H1 (cell line): ENCODE measurements around the gene NUFIP2. TPM values are rescaled to one million over a fixed set of nuclear protein-coding genes. Genes with fewer than 3 reads are reported as not detected.

Experiments
- CTCF ChIA-PET: fragments of 300-600 bp; sonication (Branson Sonifier 250); formaldehyde crosslinking; loops from one replicate; lab custom pipeline; 2021; ENCODE audit not compliant: partially characterized antibody; lab: Charles Lee
- POLR2A ChIA-PET: fragments of 300-600 bp; sonication (Branson Sonifier 250); formaldehyde crosslinking; loops from one replicate; lab custom pipeline; 2021; ENCODE audit warnings: inconsistent platforms; ENCODE audit not compliant: partially characterized antibody; lab: Charles Lee
- DNase-seq, 2 experiments: peaks; one replicate each; pipeline versions ENCODE4 v3.0.0 to v3.0.0-alpha.2; 2010 to 2022; ENCODE audit warnings: low spot score in 2 of 2, low read depth in 1 of 2, mixed read lengths in 1 of 2
- FAIRE-seq: peaks from 2 replicates; lab custom pipeline; 2011; peaks lifted over from hg19 to GRCh38; lab: Jason Lieb, UNC
- H2AFZ ChIP-seq: 2 replicates; pipeline ENCODE4 v1.8.1; 2012; ENCODE audit warnings: low read length, inconsistent platforms
- H2AK5ac ChIP-seq: 2 replicates; pipeline ENCODE4 v1.6.1; 2013; ENCODE audit warnings: low read depth, low read length
- H2BK120ac ChIP-seq: replicated peaks from 2 replicates; pipeline ENCODE3; 2013; ENCODE audit warnings: low read depth, low read length, inconsistent platforms
- H2BK12ac ChIP-seq: 2 replicates; pipeline ENCODE4 v1.6.1; 2013; ENCODE audit warnings: low read depth, low read length
- H2BK15ac ChIP-seq: 2 replicates; pipeline ENCODE4 v1.6.1; 2013; ENCODE audit warnings: low read length
- H2BK20ac ChIP-seq: 2 replicates; pipeline ENCODE4 v1.6.1; 2013; ENCODE audit warnings: low read length
- H2BK5ac ChIP-seq: 2 replicates; pipeline ENCODE4 v1.6.1; 2013; ENCODE audit warnings: low read depth, low read length
- H3K14ac ChIP-seq: 2 replicates; pipeline ENCODE4 v1.6.1; 2013; ENCODE audit warnings: inconsistent platforms; ENCODE audit not compliant: insufficient read length
- H3K18ac ChIP-seq: 2 replicates; pipeline ENCODE4 v1.6.1; 2013; ENCODE audit warnings: low read length; ENCODE audit errors: extremely low read depth
- H3K23ac ChIP-seq: 2 replicates; pipeline ENCODE4 v1.6.1; 2013; ENCODE audit warnings: inconsistent platforms; ENCODE audit not compliant: insufficient read length
- H3K23me2 ChIP-seq: 2 replicates; pipeline ENCODE4 v1.6.1; 2013; ENCODE audit warnings: low read depth, low read length
- H3K27ac ChIP-seq: 2 replicates; pipeline ENCODE4 v1.6.1; 2011; ENCODE audit warnings: low read depth, low read length, inconsistent platforms
- H3K27me3 ChIP-seq, 4 experiments: replicated peaks in 1 of 4; 1 replicate in 1 of 4; 2 replicates in 3 of 4; pipeline versions ENCODE4 v1.6.1 to v1.8.1; 2011 to 2013; ENCODE audit warnings: low read length in 3 of 4, mild to moderate bottlenecking in 3 of 4, inconsistent platforms in 2 of 4, mixed read lengths in 2 of 4, moderate library complexity in 1 of 4; ENCODE audit not compliant: control insufficient read depth in 3 of 4, insufficient read depth in 3 of 4; ENCODE audit errors: extremely low read depth in 1 of 4
- H3K36me3 ChIP-seq, 4 experiments: 2 replicates each; pipeline versions ENCODE4 v1.6.1 to v1.8.1; 2011 to 2013; ENCODE audit warnings: mild to moderate bottlenecking in 4 of 4, low read length in 3 of 4, moderate library complexity in 2 of 4, control low read depth in 1 of 4, inconsistent platforms in 1 of 4; ENCODE audit not compliant: insufficient read depth in 4 of 4, control insufficient read depth in 2 of 4
- H3K4ac ChIP-seq: replicated peaks from 2 replicates; pipeline ENCODE3; 2013; ENCODE audit warnings: low read length, low read depth, mixed read lengths, inconsistent platforms; ENCODE audit not compliant: insufficient read length
- H3K4me1 ChIP-seq, 4 experiments: replicated peaks in 1 of 4; 1 replicate in 1 of 4; 2 replicates in 3 of 4; pipeline versions ENCODE4 v1.6.1 to v1.8.1; 2011 to 2013; ENCODE audit warnings: low read length in 3 of 4, inconsistent platforms in 2 of 4, mixed read lengths in 1 of 4; ENCODE audit not compliant: insufficient read depth in 4 of 4, control insufficient read depth in 3 of 4
- H3K4me2 ChIP-seq, 2 experiments: 2 replicates each; pipeline versions ENCODE4 v1.6.1 to v1.8.1; 2011 to 2013; ENCODE audit warnings: low read depth in 2 of 2, low read length in 2 of 2, control low read depth in 1 of 2, inconsistent platforms in 1 of 2, mild to moderate bottlenecking in 1 of 2; ENCODE audit not compliant: insufficient read depth in 1 of 2
- H3K4me3 ChIP-seq, 4 experiments: fragments of 200-600, 300-600 bp in 1 of 4; sonication (generic), shearing (Covaris generic), sonication (Bioruptor Twin) in 1 of 4; 2 replicates each; pipeline versions ENCODE4 v1.5.1 to v1.8.1; 2011 to 2016; ENCODE audit warnings: low read length in 4 of 4, low read depth in 3 of 4, control low read depth in 2 of 4, inconsistent platforms in 2 of 4, mild to moderate bottlenecking in 2 of 4, mixed read lengths in 1 of 4, moderate library complexity in 1 of 4; ENCODE audit not compliant: insufficient read depth in 2 of 4; ENCODE audit errors: extremely low read depth in 1 of 4
- H3K56ac ChIP-seq: replicated peaks from 2 replicates; pipeline ENCODE3; 2013; ENCODE audit warnings: low read depth, mild to moderate bottlenecking, mixed read lengths, low read length, inconsistent platforms; ENCODE audit not compliant: insufficient read length
- H3K79me1 ChIP-seq: 2 replicates; pipeline ENCODE4 v1.6.1; 2013; ENCODE audit warnings: low read depth, low read length, control low read depth
- H3K79me2 ChIP-seq, 2 experiments: 2 replicates each; pipeline versions ENCODE4 v1.6.1 to v1.8.1; 2012 to 2013; ENCODE audit warnings: low read length in 2 of 2, mild to moderate bottlenecking in 2 of 2, inconsistent platforms in 1 of 2; ENCODE audit not compliant: insufficient read depth in 2 of 2, control insufficient read depth in 1 of 2
- H3K9ac ChIP-seq, 4 experiments: replicated peaks in 1 of 4; 1 replicate in 1 of 4; 2 replicates in 3 of 4; pipeline versions ENCODE4 v1.6.1 to v1.8.1; 2011 to 2013; ENCODE audit warnings: low read depth in 3 of 4, low read length in 3 of 4, control low read depth in 2 of 4, mild to moderate bottlenecking in 2 of 4, moderate library complexity in 2 of 4, inconsistent platforms in 1 of 4; ENCODE audit errors: extremely low read depth in 1 of 4
- H3K9me3 ChIP-seq, 2 experiments: 2 replicates each; pipeline versions ENCODE4 v1.6.1 to v1.8.1; 2012 to 2013; ENCODE audit warnings: mild to moderate bottlenecking in 2 of 2, moderate library complexity in 2 of 2, control low read depth in 1 of 2, inconsistent platforms in 1 of 2, low read depth in 1 of 2, low read length in 1 of 2, mixed read lengths in 1 of 2; ENCODE audit not compliant: insufficient read depth in 2 of 2
- H4K20me1 ChIP-seq, 2 experiments: replicated peaks in 1 of 2; 2 replicates each; pipeline versions ENCODE3 to v1.8.1; 2011 to 2013; ENCODE audit warnings: inconsistent platforms in 2 of 2, low read length in 2 of 2, mild to moderate bottlenecking in 1 of 2; ENCODE audit not compliant: insufficient read depth in 2 of 2, control insufficient read depth in 1 of 2
- H4K5ac ChIP-seq: 2 replicates; pipeline ENCODE4 v1.6.1; 2013; ENCODE audit warnings: low read length, low read depth, mixed read lengths, inconsistent platforms; ENCODE audit not compliant: insufficient read length
- H4K8ac ChIP-seq: 2 replicates; pipeline ENCODE4 v1.8.0; 2013; ENCODE audit warnings: mild to moderate bottlenecking, moderate library complexity, low read length, inconsistent platforms; ENCODE audit not compliant: insufficient read depth; ENCODE audit errors: extremely low read depth
- H4K91ac ChIP-seq: replicated peaks from 2 replicates; pipeline ENCODE3; 2013; ENCODE audit warnings: low read length, mixed read lengths, inconsistent platforms; ENCODE audit not compliant: insufficient read length
- EP300 ChIP-seq, 2 experiments: IDR thresholded peaks; 1 replicate in 1 of 2; 2 replicates in 1 of 2; pipeline ENCODE4 v1.6.1; 2011 to 2012; ENCODE audit warnings: low read depth in 2 of 2, low read length in 2 of 2, mild to moderate bottlenecking in 2 of 2, borderline replicate concordance in 1 of 2, inconsistent platforms in 1 of 2, moderate library complexity in 1 of 2
- PHF8 ChIP-seq: fragments of 200-600 bp; sonication (generic); conservative IDR thresholded peaks from 2 replicates; pipeline ENCODE4 v1.7.1; 2012; ENCODE audit warnings: low read depth, mild to moderate bottlenecking, inconsistent platforms, low read length, moderate library complexity
- RAD21 ChIP-seq, 2 experiments: IDR thresholded peaks in 1 of 2; conservative IDR thresholded peaks in 1 of 2; 2 replicates each; pipeline ENCODE4 v1.6.1; 2011; ENCODE audit warnings: low read depth in 2 of 2, low read length in 2 of 2, improper control_type of control experiment in 1 of 2, inconsistent platforms in 1 of 2, mild to moderate bottlenecking in 1 of 2, moderate library complexity in 1 of 2
- RNF2 ChIP-seq: fragments of 200-900, 300-1000 bp; sonication (generic); IDR thresholded peaks from 2 replicates; pipeline ENCODE4 v1.7.1; 2016; ENCODE audit warnings: borderline replicate concordance, low read depth, mild to moderate bottlenecking, antibody characterized with exemption, low read length; ENCODE audit not compliant: poor library complexity, severe bottlenecking; ENCODE audit errors: missing control alignments
- WGBS, 2 experiments: shearing (Covaris generic) in 1 of 2; methylation state at CpG; one replicate each; pipeline versions ENCODE4 v1.1.6 to v1.1.7; 2013 to 2015; ENCODE audit warnings: low lambda C conversion rate in 2 of 2, mixed read lengths in 2 of 2, inconsistent platforms in 1 of 2, low coverage in 1 of 2, missing lambda C conversion rate in 1 of 2; ENCODE audit not compliant: insufficient replicate concordance in 2 of 2, insufficient coverage in 1 of 2, insufficient read length in 1 of 2; ENCODE audit errors: extremely low coverage in 1 of 2, missing lambda C conversion rate in 1 of 2; 5-methylcytosine and 5-hydroxymethylcytosine counted together
- polyA plus RNA-seq, 7 experiments: library from polyadenylated mRNA; depleted of rRNA in 3 of 7; stranded (reverse) in 5 of 7; unstranded in 2 of 7; fragments of >200 nt in 5 of 7; fragments of 200-250 nt in 2 of 7; gene quantifications; 1 replicate in 5 of 7; 2 replicates in 1 of 7; 4 replicates in 1 of 7; pipeline versions ENCODE4 v1.2.1 to v1.2.3, GENCODE V29; 2011 to 2013; ENCODE audit warnings: missing spikeins in 2 of 7, mixed read lengths in 2 of 7
- total RNA-seq: library from RNA; stranded (reverse); fragmentation: NEBNext Ultra II Directional; extraction: Animal tissue kit (Norgen Biotek cat#: 25700); gene quantifications from 2 replicates; pipeline ENCODE4 v1.2.1, GENCODE V29; 2021
- TF ChIP-seq, protein P1 (sequence below): IDR thresholded peaks from 2 replicates; pipeline ENCODE4 v1.6.1; 2012; ENCODE audit warnings: inconsistent platforms
- TF ChIP-seq, protein P2 (sequence below), 3 experiments: IDR thresholded peaks; 1 replicate in 2 of 3; 2 replicates in 1 of 3; pipeline versions ENCODE4 v1.5.1 to v1.6.1; 2011; ENCODE audit warnings: low read length in 3 of 3, mild to moderate bottlenecking in 3 of 3, inconsistent platforms in 2 of 3, low read depth in 1 of 3, moderate library complexity in 1 of 3; ENCODE audit not compliant: insufficient read depth in 1 of 3; ENCODE audit errors: control extremely low read depth in 1 of 3

Gene NUFIP2
- total and polyA plus RNA-seq, 2 of the 8 experiments (the other 6 are each of a cell fraction or from before 2014, with no cell fraction given), result 65.9 to 118 TPM

DNA sequence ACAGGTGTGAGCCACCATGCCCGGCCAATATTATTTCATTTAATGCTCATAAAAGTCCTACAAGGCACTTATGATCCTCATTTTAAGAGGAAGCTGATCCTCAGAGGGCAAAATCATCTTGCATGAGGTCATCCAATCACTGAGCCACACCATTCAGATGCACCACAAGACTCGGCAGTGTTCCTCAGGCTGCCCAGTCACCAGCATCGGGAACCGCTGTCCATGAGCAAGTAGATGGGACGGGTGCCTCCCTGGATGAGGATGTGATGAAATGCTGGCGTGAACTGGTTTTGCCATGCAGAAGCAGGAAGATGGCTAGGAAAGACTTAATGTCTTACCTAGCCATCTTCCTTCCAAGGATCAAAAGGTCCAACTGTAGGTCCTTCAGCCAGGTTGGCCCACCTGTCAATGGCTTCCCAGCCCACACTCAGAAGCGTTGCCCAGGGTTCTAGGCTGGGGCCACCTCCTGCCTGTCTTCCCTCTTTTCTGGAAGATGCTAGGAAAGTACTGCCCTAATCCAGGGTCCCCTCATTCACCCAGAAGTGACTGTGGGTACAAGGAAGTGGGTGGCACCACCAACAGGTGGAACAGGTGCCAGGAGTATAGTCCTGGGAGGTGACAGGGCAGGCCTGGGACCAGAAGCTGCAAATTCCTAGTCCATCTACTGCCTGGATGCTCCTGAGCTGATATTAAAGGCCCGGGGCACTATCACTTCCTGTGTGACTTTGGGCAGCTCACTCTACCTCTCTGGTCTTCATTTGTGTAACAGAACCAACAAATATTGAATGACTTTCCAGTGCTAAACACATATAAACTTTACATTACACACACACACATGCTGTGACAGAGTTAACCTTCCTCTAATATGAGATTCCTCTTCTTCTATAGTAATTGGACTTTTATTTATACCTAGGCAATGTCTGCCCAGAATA lies 79.5 kb downstream of the NUFIP2 start:
- no peak overlapping the region; the same call in 1 of the 2 replicates for H3K18ac ChIP-seq
- no peak overlapping the region for H2BK5ac ChIP-seq
- no peak overlapping the region for H4K8ac ChIP-seq
- H3K4ac ChIP-seq, result no peak overlapping the region
- FAIRE-seq (no peak), DNase-seq (no peak)
- H3K36me3 ChIP-seq, result no peaks in the 10 kb centered on the region
- H4K5ac ChIP-seq, result no peak overlapping the region
- ChIA-PET CTCF (interaction anchor here (1.0 to 18.3 kb wide), 7 partner anchors 35 to 403 kb away, joined by 3 to 333 read pairs (median 8); partner anchors contain the start of gene MYO18A), POLR2A (no interaction called here)
- WGBS, 2 experiments, result 87% methylated on average over 8 of the region's 8 CpGs; no CpG with 5 or more reads in 1 of the 2 experiments
- no peak overlapping the region for H3K56ac ChIP-seq
- no peak overlapping the region for H3K9ac ChIP-seq
- H2AFZ ChIP-seq, result no peak overlapping the region
- H3K4me1 ChIP-seq, result peaks cover 0 to under 1% (median 0%) of the 10 kb centered on the region in 4 experiments; a peak in 1 of 7 replicates
- no peaks in the 10 kb centered on the region for H3K9me3 ChIP-seq
- no peak overlapping the region for H3K4me3 ChIP-seq
- H3K23me2 ChIP-seq, result no peaks in the 10 kb centered on the region; the same call in 1 of the 2 replicates
- H2BK12ac ChIP-seq, result no peak overlapping the region
- H3K23ac ChIP-seq, result no peak overlapping the region
- H4K20me1 ChIP-seq, result no peaks in the 10 kb centered on the region
- no peak overlapping the region for H3K4me2 ChIP-seq
- no peaks in the 10 kb centered on the region for H3K27me3 ChIP-seq
- H3K79me1 ChIP-seq, result no peaks in the 10 kb centered on the region
- H3K79me2 ChIP-seq, result no peaks in the 10 kb centered on the region
- no peak overlapping the region for H2AK5ac ChIP-seq
- H2BK20ac ChIP-seq, result no peak overlapping the region
- H2BK15ac ChIP-seq, result no peak overlapping the region
- H4K91ac ChIP-seq, result no peak overlapping the region
- no peak overlapping the region for H3K14ac ChIP-seq
- no peak overlapping the region for H2BK120ac ChIP-seq
- no peak overlapping the region for H3K27ac ChIP-seq
- TF ChIP-seq EP300 (IDR thresholded peaks at IDR 0.05; ENCODE audit: borderline replicate concordance in 1 of 2, low read depth in 2 of 2, low read length in 2 of 2) (no peak), RAD21 (IDR thresholded peaks at IDR 0.05 in 1 of 2, conservative IDR thresholded peaks at IDR 0.05 in 1 of 2; ENCODE audit: low read depth in 2 of 2, low read length in 2 of 2) (no peak), RNF2 (no peak), PHF8 (no peak)
- TF ChIP-seq, protein P1, sequence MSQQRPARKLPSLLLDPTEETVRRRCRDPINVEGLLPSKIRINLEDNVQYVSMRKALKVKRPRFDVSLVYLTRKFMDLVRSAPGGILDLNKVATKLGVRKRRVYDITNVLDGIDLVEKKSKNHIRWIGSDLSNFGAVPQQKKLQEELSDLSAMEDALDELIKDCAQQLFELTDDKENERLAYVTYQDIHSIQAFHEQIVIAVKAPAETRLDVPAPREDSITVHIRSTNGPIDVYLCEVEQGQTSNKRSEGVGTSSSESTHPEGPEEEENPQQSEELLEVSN, result no peak
- TF ChIP-seq, protein P2, sequence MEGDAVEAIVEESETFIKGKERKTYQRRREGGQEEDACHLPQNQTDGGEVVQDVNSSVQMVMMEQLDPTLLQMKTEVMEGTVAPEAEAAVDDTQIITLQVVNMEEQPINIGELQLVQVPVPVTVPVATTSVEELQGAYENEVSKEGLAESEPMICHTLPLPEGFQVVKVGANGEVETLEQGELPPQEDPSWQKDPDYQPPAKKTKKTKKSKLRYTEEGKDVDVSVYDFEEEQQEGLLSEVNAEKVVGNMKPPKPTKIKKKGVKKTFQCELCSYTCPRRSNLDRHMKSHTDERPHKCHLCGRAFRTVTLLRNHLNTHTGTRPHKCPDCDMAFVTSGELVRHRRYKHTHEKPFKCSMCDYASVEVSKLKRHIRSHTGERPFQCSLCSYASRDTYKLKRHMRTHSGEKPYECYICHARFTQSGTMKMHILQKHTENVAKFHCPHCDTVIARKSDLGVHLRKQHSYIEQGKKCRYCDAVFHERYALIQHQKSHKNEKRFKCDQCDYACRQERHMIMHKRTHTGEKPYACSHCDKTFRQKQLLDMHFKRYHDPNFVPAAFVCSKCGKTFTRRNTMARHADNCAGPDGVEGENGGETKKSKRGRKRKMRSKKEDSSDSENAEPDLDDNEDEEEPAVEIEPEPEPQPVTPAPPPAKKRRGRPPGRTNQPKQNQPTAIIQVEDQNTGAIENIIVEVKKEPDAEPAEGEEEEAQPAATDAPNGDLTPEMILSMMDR (IDR thresholded peaks at IDR 0.05; ENCODE audit: control extremely low read depth in 1 of 3, insufficient read depth in 1 of 3, low read depth in 1 of 3, low read length in 3 of 3), result no peak
